Measurements from ENCODE around the gene SYP.

DNA sequence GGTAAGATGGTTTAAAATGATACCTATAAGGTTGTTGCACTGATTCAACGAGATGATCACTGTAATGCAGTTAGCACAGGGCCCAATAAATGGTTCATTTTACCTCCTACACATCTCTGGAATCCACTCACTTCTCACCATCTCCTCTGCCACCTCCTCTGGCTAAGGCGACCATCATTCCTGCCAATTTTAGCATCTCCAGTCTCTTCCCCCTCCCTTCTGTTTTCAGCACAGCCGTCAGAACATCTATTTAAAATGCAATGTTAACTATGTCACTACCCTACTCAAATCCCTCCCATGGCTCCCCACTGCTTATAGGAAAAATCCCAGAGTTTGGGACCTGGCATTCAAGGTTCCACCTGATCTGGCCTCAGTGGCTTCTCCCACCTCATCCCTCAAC, 3.5 kb upstream of the SYP start:
- no peak for TF ChIP-seq CTCF (IDR thresholded peaks at IDR 0.05; ENCODE audit: low read depth, low read length)
- TF ChIP-seq EZH2phosphoT487 (IDR thresholded peaks at IDR 0.05; ENCODE audit: low read depth), result no peak
